Measurements from ENCODE around the gene TMEM250.

TMEM250 gene

GRCh38 chr9:136078498-136079011 is 40.1 kb downstream of the TMEM250 start:
- TF ChIP-seq TAF1 (IDR thresholded peaks at IDR 0.05; ENCODE audit: low read depth) = no peak

DNA sequence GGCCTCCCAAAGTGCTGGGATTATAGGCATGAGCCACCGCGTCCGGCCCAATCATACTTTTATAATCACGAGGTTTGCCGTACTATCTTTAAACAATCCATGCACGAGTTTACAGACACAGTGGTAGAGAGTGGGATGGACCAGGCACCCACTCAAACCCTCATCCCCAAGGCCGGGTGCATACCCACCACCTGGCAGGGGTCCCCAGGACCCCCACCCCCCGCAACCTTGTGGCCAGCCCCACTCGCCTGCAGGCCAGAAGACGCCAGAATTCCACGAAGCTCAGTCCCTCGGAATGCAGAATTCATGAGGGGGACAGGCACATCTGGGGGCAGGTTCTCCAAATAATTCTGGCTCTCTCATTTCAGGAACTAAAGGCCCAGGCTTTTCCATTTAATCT is 40.7 kb downstream of the TMEM250 start:
- TF ChIP-seq FOXM1 (IDR thresholded peaks at IDR 0.05; ENCODE audit: borderline replicate concordance, low read depth) (no peak), YY1 (IDR thresholded peaks at IDR 0.05; ENCODE audit: low read depth) (no peak), USF1 (IDR thresholded peaks at IDR 0.05) (no peak), TAF1 (IDR thresholded peaks at IDR 0.05; ENCODE audit: low read depth) (no peak), EGR1 (IDR thresholded peaks at IDR 0.05) (no peak), TEAD4 (IDR thresholded peaks at IDR 0.05) (no peak), TCF12 (IDR thresholded peaks at IDR 0.05; ENCODE audit: low read depth) (no peak), RAD21 (IDR thresholded peaks at IDR 0.05; ENCODE audit: low read depth) (no peak), REST (IDR thresholded peaks at IDR 0.05; ENCODE audit: low read depth) (no peak), CREB1 (IDR thresholded peaks at IDR 0.05; ENCODE audit: low read depth) (no peak)
- TF ChIP-seq, protein P1, sequence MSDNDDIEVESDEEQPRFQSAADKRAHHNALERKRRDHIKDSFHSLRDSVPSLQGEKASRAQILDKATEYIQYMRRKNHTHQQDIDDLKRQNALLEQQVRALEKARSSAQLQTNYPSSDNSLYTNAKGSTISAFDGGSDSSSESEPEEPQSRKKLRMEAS (IDR thresholded peaks at IDR 0.05) = no peak

DNA sequence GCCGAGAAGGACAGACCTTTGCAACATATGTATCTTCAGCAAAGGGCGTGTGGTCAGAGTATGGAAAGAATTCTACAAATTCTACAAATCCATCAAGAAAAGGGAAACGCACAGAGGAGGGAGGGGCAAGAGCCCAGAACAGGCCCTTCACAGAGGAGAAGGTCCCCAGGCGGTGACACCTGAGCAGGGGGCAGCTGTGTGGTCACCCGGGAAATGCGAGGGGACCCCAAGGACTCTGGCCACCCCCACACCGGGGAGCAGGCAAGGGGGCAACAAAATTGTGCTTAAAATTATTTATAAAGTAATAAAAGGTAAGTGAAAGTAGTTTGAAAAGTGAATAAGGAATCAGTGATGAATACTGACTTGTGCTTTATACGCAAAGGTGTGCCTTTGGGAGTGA is 41.2 kb downstream of the TMEM250 start:
- TF ChIP-seq TEAD4 (IDR thresholded peaks at IDR 0.05) (no peak), TCF12 (IDR thresholded peaks at IDR 0.05; ENCODE audit: low read depth) (no peak), RAD21 (IDR thresholded peaks at IDR 0.05; ENCODE audit: low read depth) (no peak), FOXM1 (IDR thresholded peaks at IDR 0.05; ENCODE audit: borderline replicate concordance, low read depth) (no peak), CREB1 (IDR thresholded peaks at IDR 0.05; ENCODE audit: low read depth) (no peak), TAF1 (IDR thresholded peaks at IDR 0.05; ENCODE audit: low read depth) (no peak), CEBPB (IDR thresholded peaks at IDR 0.05) (no peak), EGR1 (IDR thresholded peaks at IDR 0.05) (no peak), YY1 (IDR thresholded peaks at IDR 0.05; ENCODE audit: low read depth) (no peak), ZBTB7A (IDR thresholded peaks at IDR 0.05; ENCODE audit: low read depth) (no peak), NFIC (IDR thresholded peaks at IDR 0.05) (no peak), USF1 (IDR thresholded peaks at IDR 0.05) (no peak), EP300 (IDR thresholded peaks at IDR 0.05; ENCODE audit: borderline replicate concordance) (no peak), REST (IDR thresholded peaks at IDR 0.05; ENCODE audit: low read depth) (no peak)
- TF ChIP-seq, protein P1 (IDR thresholded peaks at IDR 0.05) = no peak

DNA sequence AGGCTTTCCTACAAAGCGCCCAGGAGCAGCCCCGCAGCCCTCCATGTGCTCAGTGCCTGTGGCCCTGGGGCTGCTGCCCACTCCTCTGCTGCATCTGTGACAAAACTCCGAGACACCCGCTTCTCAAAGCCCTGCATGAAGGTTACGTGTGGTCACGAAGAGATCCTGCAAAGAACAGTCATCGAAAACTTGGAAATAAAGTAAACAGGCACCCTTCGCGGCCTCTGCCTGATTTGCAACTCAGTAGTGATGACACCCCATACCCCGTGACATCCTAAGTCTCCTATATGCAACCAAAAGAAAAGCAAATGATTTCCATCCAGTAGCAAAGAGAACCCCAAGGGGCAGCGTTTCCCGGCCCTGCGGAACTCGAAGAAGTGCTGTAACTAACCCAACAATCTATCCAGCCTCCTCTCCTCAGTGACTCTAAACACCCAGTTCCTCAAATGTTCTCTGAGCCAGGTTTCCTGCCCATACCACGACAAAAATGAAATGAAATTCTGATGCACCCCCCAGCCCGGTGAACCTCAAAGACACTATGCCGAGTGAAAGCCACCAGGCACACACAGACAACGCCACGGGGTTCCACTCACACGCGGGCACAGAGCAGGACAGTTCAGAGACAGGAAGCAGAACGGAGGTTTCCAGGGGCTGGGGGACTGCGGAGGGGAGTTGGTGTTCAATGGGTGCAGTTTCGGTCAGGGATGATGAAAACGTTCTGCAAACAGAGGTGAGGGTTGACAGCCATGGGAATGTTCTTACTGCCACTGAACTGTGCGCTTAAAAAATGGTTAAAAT is 42.6 kb downstream of the TMEM250 start:
- TF ChIP-seq, protein P1 (IDR thresholded peaks at IDR 0.05) = no peak
- TF ChIP-seq TAF1 (IDR thresholded peaks at IDR 0.05; ENCODE audit: low read depth) (no peak), FOXM1 (IDR thresholded peaks at IDR 0.05; ENCODE audit: borderline replicate concordance, low read depth) (no peak), USF1 (IDR thresholded peaks at IDR 0.05) (no peak), TCF12 (IDR thresholded peaks at IDR 0.05; ENCODE audit: low read depth) (no peak), CREB1 (IDR thresholded peaks at IDR 0.05; ENCODE audit: low read depth) (no peak), NFIC (IDR thresholded peaks at IDR 0.05) (no peak), ZBTB7A (IDR thresholded peaks at IDR 0.05; ENCODE audit: low read depth) (no peak), YY1 (IDR thresholded peaks at IDR 0.05; ENCODE audit: low read depth) (no peak)

GRCh38 chr9:136075134-136075841 is 43.4 kb downstream of the TMEM250 start:
- TF ChIP-seq EGR1 (IDR thresholded peaks at IDR 0.05) = no peak
- no peak for TF ChIP-seq TAF1 (IDR thresholded peaks at IDR 0.05; ENCODE audit: low read depth)
- TF ChIP-seq USF1 (IDR thresholded peaks at IDR 0.05) = no peak
- no peak for TF ChIP-seq FOXM1 (IDR thresholded peaks at IDR 0.05; ENCODE audit: borderline replicate concordance, low read depth)
- TF ChIP-seq EP300 (IDR thresholded peaks at IDR 0.05; ENCODE audit: borderline replicate concordance) = no peak
- no peak for TF ChIP-seq CEBPB (IDR thresholded peaks at IDR 0.05)
- TF ChIP-seq NFIC (IDR thresholded peaks at IDR 0.05) = no peak
- no peak for TF ChIP-seq TCF12 (IDR thresholded peaks at IDR 0.05; ENCODE audit: low read depth)
- TF ChIP-seq CREB1 (IDR thresholded peaks at IDR 0.05; ENCODE audit: low read depth) = no peak
- TF ChIP-seq YY1 (IDR thresholded peaks at IDR 0.05; ENCODE audit: low read depth) = no peak
- no peak for TF ChIP-seq ZBTB7A (IDR thresholded peaks at IDR 0.05; ENCODE audit: low read depth)
- TF ChIP-seq, protein P1 (IDR thresholded peaks at IDR 0.05) = no peak
- no peak for TF ChIP-seq RAD21 (IDR thresholded peaks at IDR 0.05; ENCODE audit: low read depth)
- no peak for TF ChIP-seq REST (IDR thresholded peaks at IDR 0.05; ENCODE audit: low read depth)
